HG02759 (cell line): Measurements from ENCODE around the gene RCCD1.
"Not testable (repeated sequence)": the region's sequence is repeated elsewhere in the genome, so short reads cannot be mapped to it uniquely, and the experiment has no call there.

ENCODE experiments used
- ATAC-seq: cut with Tn5 transposase; IDR thresholded peaks from one replicate; pipeline ENCODE4 v1.9.1; 2021; ENCODE audit warnings: mild to moderate bottlenecking, moderate library complexity; ENCODE audit not compliant: unreplicated experiment

The RCCD1 gene

GRCh38 chr15:90917569-90917968 lies 37.1 kb upstream of the RCCD1 start:
- no peak for ATAC-seq

GRCh38 chr15:90918034-90918788 lies 36.5 kb upstream of the RCCD1 start:
- no peak for ATAC-seq

GRCh38 chr15:90918835-90919234 lies 35.8 kb upstream of the RCCD1 start:
- no peak for ATAC-seq

- no peak for ATAC-seq
Measured at GRCh38 chr15:90921887-90922286, 32.8 kb upstream of the RCCD1 start.

DNA sequence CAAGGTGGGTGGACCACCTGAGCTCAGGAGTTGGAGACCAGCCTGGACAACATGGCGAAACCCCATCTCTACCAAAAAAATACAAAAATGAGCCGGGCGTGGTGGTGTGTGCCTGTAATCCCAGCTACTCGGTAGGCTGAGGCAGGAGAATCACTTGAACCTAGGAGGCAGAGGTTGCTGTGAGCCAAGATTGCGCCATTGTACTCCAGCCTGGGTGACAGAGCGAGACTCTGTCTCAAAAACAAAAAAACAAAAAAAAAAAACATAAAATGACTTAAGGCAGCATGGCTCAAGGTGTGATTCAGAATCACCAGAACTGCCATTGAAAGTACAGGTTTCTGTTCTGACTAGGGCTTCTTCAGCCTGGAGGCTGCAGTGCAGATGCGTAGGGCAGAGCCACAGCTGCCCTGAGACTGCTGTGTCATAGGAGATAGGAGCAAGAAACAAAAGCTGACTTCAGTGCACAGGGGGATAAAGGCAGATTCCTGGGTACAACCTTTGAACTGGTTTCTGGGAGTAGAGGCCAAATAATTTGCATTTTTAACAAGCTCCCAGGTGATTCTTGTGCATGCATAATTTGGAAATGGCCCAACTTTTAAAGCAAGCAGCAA lies 31.9 kb upstream of the RCCD1 start:
- ATAC-seq = peak; percentile 67

GRCh38 chr15:90924375-90924774 lies 30.3 kb upstream of the RCCD1 start:
- ATAC-seq = peak; percentile 80

DNA sequence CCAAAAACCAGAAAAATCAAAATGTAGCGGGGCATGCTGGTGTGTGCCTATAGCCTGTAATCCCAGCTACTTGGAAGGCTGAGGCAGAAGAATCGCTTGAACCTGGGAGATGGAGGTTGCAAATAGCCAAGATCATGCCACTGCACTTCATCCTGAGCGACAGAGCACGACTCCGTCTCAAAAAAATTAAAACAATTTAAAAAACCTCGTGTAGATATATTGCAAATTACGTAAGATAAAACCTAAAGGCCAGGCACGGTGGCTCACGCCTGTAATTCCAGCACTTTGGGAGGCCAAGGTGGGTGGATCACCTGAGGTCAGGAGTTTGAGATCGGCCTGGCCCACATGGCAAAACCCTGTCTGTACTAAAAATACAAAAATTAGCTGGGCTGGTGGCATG lies 27.9 kb upstream of the RCCD1 start:
- not testable (repeated sequence) for ATAC-seq

- not testable (repeated sequence) for ATAC-seq
Measured at GRCh38 chr15:90928106-90928505, 26.6 kb upstream of the RCCD1 start.

DNA sequence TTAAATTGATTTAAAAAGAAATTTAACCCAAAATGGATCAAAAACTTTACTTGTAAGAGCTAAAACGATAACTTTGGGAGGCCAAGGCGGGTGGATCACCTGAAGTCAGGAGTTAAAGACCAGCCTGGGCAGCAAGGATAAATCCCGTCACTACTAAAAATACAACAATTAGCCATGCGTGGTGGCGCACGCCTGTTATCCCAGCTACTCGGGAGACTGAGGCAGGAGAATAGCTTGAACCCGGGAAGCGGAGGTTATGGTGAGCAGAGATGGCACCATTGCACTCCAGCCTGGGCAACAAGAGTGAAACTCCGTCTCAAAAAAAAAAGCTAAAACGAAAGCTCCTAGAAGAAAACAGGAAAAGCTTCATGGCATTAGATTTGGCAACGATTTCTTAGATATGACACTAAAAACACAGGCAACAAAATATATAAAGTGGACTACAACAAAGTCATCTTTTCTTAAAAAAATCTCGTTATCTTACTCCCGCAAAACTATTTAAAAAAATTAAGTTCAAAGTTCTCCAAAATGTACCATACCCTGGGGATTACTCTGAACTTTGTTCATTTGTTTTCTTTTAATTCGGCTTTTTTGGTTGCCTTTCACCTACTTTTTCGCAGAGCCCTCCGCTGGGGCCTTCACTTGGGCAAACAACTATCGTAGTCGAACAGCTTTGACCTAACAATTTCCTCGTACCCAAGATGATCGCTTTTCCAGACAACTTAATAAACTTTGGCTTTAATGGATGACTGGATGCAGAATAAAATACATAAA lies 25.3 kb upstream of the RCCD1 start:
- ATAC-seq = no peak

DNA sequence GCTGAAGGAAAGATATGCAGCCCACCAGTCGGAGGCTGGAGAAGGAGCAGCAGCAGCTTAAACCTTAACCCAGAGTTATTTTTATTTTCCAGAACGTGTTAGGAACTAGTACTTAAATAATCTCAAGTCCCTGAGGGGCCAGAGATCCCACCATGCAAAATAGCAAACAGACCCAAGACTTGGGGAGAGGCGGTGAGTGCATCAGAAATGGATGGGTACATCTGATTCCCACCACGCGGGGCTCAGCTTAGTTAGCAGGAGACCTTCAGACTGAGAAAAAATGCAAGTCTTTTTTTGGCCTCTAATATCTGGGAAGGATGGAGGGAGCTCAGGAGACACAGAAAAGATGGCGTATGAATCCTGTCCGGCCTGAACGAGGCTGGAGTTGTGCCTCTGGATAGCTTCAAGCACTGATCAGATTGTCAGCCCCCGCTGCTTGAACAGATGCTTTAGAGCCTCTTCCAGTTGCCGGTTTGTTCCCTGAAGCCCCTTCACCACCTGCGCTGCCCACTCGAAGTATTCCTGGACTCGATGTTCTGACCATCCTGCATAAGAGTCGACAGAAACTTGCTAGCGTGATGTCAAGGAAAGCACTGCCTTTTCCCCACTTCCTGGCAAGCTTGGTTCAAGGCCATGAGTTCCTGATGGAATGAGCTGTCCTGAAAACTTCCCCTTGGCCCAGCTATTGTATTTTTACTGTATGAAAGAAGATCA lies 23.7 kb upstream of the RCCD1 start:
- ATAC-seq = no peak

- no peak for ATAC-seq
Measured at GRCh38 chr15:90931575-90931827, 23.2 kb upstream of the RCCD1 start.

GRCh38 chr15:90931828-90932659 lies 22.6 kb upstream of the RCCD1 start, which contains the start of gene HDDC3:
Gene HDDC3 (minus strand): TSS chr15:90932549. CDS start chr15:90932540, 9 bp downstream.
- ATAC-seq = peak; percentile 46

DNA sequence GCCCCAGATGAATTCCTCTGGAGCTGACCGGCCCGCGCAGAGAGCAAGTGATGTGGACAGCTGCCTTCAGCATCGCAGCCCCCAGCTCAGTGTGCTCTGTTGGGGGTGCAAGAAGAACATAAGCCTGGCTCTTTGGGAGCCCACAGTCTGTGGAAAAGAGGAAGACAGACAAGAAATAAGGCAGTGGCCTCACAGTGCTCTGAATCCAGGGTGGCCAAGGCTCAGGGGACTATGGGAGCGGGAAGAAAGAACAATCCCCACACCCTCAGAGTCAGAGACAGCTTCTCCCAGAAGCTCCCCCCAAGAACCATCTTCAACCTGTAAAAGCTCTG lies 22.1 kb upstream of the RCCD1 start:
- no peak for ATAC-seq

- no peak for ATAC-seq
Measured at GRCh38 chr15:90933301-90933700, 21.4 kb upstream of the RCCD1 start.

DNA sequence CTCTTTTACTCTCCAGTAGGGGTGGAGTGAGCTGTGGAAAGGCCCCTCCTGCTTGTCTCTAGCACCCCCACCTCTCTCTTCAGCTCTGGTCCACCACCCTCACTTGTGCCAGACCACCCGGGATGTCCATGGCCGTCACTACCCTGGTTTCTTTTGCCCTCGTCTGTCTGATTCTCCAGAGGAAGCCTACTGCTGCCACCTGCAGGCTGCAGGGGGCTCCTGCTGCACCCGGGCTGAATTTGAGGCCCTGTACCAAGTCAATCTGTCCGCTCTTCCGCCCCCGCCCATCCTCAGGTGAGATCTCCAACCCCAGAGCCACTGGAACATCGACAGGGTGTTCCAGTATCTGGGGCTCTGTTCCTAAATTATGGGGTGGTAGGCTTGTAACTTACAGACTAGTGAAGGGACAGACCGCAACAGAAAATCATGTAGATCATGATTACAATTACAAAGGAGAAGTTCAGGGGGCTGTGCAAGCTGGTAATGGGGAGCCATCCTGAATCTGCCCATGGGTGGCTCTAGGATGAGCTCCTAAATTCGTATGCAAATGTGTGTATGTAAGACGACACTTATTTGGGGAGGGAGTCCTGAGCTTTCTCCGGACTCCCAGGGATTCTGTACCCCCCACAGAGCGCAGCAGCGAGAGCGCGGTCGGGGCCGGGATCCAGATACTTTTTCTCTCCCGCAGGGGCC lies 20.3 kb upstream of the RCCD1 start:
- peak; percentile 39 for ATAC-seq

DNA sequence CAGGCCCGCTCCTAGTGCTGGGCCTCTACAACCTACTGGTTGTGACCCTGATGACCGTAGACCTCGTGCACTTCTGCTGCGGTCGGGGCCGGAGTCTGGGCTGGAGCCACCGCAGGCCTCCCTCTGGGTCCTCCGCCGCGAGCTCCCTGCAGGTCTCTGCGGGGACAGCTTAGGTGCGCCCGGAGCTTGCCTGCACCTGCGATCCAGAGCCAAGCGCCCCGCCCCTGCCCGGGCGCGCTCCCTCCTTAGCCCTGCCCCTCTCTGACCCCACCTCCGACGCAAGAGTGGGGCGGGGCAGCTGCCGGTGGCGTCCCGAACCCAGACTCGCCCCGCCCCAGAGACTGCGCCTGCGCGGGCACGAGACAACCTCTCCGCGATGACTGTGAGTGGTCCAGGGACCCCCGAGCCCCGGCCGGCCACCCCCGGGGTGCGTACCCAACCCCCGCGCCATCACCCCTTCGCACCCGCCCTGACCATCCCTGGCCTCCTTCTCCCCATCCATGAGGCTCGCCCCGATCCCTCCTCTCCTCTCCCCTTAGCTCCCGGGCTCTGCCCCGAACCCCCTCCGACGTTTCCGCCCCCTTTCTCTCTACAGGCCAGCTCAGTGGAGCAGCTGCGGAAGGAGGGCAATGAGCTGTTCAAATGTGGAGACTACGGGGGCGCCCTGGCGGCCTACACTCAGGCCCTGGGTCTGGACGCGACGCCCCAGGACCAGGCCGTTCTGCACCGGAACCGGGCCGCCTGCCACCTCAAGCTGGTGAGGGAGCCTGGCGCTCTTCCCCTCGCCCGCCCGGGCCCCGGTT lies 19.5 kb upstream of the RCCD1 start, which contains the start of gene UNC45A:
Gene UNC45A (plus strand): TSS at position 337 of the 803 bp plus-strand sequence. CDS start 40 bp downstream, at position 377.
- peak; percentile 71 for ATAC-seq

GRCh38 chr15:90936823-90937222 lies 17.9 kb upstream of the RCCD1 start:
- no peak for ATAC-seq

GRCh38 chr15:90938261-90938660 lies 16.4 kb upstream of the RCCD1 start:
- no peak for ATAC-seq

GRCh38 chr15:90939756-90940155 lies 14.9 kb upstream of the RCCD1 start:
- no peak for ATAC-seq
